Measurements from ENCODE around the gene SCFD2.

- TF ChIP-seq SP1 (IDR thresholded peaks at IDR 0.05) (no peak), NFRKB (IDR thresholded peaks at IDR 0.05) (no peak), ELF4 (IDR thresholded peaks at IDR 0.05) (no peak), ZNF384 (IDR thresholded peaks at IDR 0.05) (no peak), FOXA1 (IDR thresholded peaks at IDR 0.05) (no peak), PKNOX1 (IDR thresholded peaks at IDR 0.05) (no peak), FOXM1 (IDR thresholded peaks at IDR 0.05; ENCODE audit: borderline replicate concordance) (no peak), HDGF (IDR thresholded peaks at IDR 0.05; ENCODE audit: borderline replicate concordance) (no peak), ARNT (IDR thresholded peaks at IDR 0.05) (no peak)
Measured at GRCh38 chr4:53235547-53235946, 130.3 kb downstream of the SCFD2 start.
